K562 (cell line): ENCODE data around the gene NBPF11. TPM values are rescaled to one million over a fixed set of nuclear protein-coding genes. Genes with fewer than 3 reads are reported as not detected.

Source experiments
- BRF1 ChIP-seq: IDR thresholded peaks from 3 replicates; pipeline ENCODE4 v1.6.1; 2011; ENCODE audit warnings: borderline replicate concordance, mild to moderate bottlenecking; ENCODE audit not compliant: insufficient read length; ENCODE audit errors: extremely low read depth
- CBX1 ChIP-seq: sonication (generic); IDR thresholded peaks from 2 replicates; pipeline ENCODE4 v1.6.1; 2016; ENCODE audit warnings: antibody characterized with exemption, low read depth, mild to moderate bottlenecking
- GTF2E2 ChIP-seq: fragments of 200-800 bp; sonication (Bioruptor generic); IDR thresholded peaks from 2 replicates; pipeline ENCODE4 v1.6.1; 2016; ENCODE audit warnings: missing genetic modification characterization, missing compliant biosample characterization
- IRF2 ChIP-seq: sonication (generic); formaldehyde crosslinking; IDR thresholded peaks from 2 replicates; pipeline ENCODE4 v1.8.1; 2022; ENCODE audit warnings: mild to moderate bottlenecking, missing genetic modification reagents
- NFXL1 ChIP-seq: fragments of 450-650 bp; formaldehyde crosslinking; IDR thresholded peaks from 2 replicates; pipeline ENCODE4 v1.4.0; 2021; ENCODE audit warnings: mild to moderate bottlenecking
- NUFIP1 ChIP-seq: fragments of 450-650 bp; IDR thresholded peaks from 2 replicates; pipeline ENCODE4 v1.6.1; 2018; ENCODE audit not compliant: partially characterized antibody
- RBFOX2 ChIP-seq: fragments of 200-400 bp; formaldehyde crosslinking; IDR thresholded peaks from 2 replicates; pipeline ENCODE4 v1.6.1; 2017; ENCODE audit warnings: low read depth, mild to moderate bottlenecking, low read length, moderate library complexity
- ZNF140 ChIP-seq: fragments of 250-450 bp; sonication (Bioruptor Pico); IDR thresholded peaks from 2 replicates; pipeline ENCODE4 v1.8.0; 2021; ENCODE audit warnings: moderate library complexity, mild to moderate bottlenecking, inconsistent platforms
- ZNF77 ChIP-seq: fragments of 250-450 bp; sonication (Bioruptor Pico); IDR thresholded peaks from 2 replicates; pipeline ENCODE4 v1.5.0; 2020
- polyA plus RNA-seq, 8 experiments: library from polyadenylated mRNA; depleted of rRNA in 4 of 8; stranded (reverse) in 5 of 8; unstranded in 3 of 8; fragments of >200 nt; fragmentation: Nextera tagmentation in 2 of 8; fragmentation: Illumina TruSeq in 1 of 8; extraction: Ambion mirVana in 2 of 8; extraction: Trizol in 1 of 8; gene quantifications; 2 replicates each; pipeline versions ENCODE4 v1.2.1 to v1.2.3, GENCODE V29; 2011 to 2014; ENCODE audit warnings: inconsistent platforms in 1 of 8, missing spikeins in 1 of 8
- total RNA-seq, 7 experiments: library from RNA; depleted of rRNA in 6 of 7; stranded (reverse); fragments of >200 nt in 6 of 7; fragmentation: Illumina TruSeq in 2 of 7; extraction: Trizol in 2 of 7; gene quantifications; 2 replicates each; pipeline versions ENCODE4 v1.2.1 to v1.2.3, GENCODE V29; 2011 to 2021; ENCODE audit warnings: low replicate concordance in 1 of 7
- TF ChIP-seq, protein P1 (sequence below), 2 experiments: fragments of 450-650 bp; formaldehyde crosslinking in 1 of 2; IDR thresholded peaks; 2 replicates each; pipeline versions ENCODE4 v1.4.0 to v1.6.1; 2014 to 2020; ENCODE audit warnings: mild to moderate bottlenecking in 2 of 2, borderline replicate concordance in 1 of 2, low read depth in 1 of 2
- TF ChIP-seq, protein P2 (sequence below): fragments of 250-450 bp; sonication (Bioruptor Pico); IDR thresholded peaks from 2 replicates; pipeline ENCODE4 v1.5.0; 2021; ENCODE audit warnings: mild to moderate bottlenecking, moderate library complexity
- TF ChIP-seq, protein P3 (sequence below): fragments of 450-650 bp; formaldehyde crosslinking; IDR thresholded peaks from 2 replicates; pipeline ENCODE4 v1.4.0; 2020; ENCODE audit warnings: mild to moderate bottlenecking, moderate library complexity

The NBPF11 gene
- total and polyA plus RNA-seq, 9 of the 15 experiments (the other 6 are each of a cell fraction or from before 2014, with no cell fraction given): 2.8 to 17.0 (median 8.0) TPM

- TF ChIP-seq, protein P1, sequence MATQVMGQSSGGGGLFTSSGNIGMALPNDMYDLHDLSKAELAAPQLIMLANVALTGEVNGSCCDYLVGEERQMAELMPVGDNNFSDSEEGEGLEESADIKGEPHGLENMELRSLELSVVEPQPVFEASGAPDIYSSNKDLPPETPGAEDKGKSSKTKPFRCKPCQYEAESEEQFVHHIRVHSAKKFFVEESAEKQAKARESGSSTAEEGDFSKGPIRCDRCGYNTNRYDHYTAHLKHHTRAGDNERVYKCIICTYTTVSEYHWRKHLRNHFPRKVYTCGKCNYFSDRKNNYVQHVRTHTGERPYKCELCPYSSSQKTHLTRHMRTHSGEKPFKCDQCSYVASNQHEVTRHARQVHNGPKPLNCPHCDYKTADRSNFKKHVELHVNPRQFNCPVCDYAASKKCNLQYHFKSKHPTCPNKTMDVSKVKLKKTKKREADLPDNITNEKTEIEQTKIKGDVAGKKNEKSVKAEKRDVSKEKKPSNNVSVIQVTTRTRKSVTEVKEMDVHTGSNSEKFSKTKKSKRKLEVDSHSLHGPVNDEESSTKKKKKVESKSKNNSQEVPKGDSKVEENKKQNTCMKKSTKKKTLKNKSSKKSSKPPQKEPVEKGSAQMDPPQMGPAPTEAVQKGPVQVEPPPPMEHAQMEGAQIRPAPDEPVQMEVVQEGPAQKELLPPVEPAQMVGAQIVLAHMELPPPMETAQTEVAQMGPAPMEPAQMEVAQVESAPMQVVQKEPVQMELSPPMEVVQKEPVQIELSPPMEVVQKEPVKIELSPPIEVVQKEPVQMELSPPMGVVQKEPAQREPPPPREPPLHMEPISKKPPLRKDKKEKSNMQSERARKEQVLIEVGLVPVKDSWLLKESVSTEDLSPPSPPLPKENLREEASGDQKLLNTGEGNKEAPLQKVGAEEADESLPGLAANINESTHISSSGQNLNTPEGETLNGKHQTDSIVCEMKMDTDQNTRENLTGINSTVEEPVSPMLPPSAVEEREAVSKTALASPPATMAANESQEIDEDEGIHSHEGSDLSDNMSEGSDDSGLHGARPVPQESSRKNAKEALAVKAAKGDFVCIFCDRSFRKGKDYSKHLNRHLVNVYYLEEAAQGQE (IDR thresholded peaks at IDR 0.05; ENCODE audit: borderline replicate concordance): no peak
- TF ChIP-seq, protein P1 (CRISPR knock-in tag; IDR thresholded peaks at IDR 0.05; ENCODE audit: low read depth): no peak
- TF ChIP-seq RBFOX2: no peak
- no peak for TF ChIP-seq ZNF140 (CRISPR knock-in tag)
- TF ChIP-seq CBX1: no peak
- no peak for TF ChIP-seq GTF2E2 (tag)
- TF ChIP-seq, protein P2, sequence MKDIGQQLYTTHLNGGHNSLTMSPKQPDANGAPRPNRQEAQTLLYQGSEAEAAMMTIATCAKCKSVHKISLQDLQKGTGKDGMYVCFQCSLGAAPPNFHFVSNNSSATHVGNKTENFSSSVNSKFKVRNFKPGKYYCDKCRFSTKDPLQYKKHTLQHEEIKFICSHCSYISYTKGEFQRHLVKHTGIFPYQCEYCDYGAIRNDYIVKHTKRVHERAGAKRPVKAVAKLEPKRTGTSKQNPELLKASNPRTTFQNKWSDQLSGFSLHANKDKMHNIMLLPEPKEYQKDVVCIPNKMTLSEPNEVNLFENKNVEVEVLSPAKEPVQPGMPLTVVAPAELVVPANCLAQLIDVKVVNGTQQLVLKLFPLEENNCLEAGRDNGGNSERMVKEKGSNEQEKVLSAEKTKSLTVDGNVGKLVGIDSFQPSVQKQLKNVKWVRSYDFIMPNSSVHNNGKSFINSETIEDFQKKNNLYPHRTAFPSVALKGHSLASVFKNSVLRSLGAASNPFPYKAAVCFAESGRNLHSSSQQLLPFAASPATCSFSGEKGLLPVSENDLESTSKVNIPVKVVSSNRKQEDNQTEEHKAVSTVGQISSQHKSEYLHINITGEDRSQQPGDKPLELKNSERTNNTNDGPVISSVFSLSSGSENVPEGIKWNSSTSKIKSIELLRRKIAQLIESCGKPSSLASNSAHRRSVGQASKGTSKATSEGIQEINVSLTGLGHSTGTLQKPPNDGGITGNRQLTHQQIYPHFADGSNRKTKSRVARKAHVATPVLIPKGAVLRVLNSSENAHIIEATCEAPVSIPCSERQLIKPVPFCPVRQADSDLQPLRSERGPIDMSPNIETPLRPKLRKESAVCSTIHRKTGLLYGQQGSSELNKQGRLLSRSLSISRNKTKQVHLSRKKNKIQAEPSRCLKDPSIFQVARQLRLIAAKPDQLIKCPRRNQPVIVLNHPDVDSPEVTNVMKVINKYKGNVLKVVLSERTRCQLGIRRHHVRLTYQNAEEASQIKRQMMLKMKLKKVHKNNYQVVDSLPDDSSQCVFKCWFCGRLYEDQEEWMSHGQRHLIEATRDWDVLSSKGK (CRISPR knock-in tag): no peak
- TF ChIP-seq, protein P3, sequence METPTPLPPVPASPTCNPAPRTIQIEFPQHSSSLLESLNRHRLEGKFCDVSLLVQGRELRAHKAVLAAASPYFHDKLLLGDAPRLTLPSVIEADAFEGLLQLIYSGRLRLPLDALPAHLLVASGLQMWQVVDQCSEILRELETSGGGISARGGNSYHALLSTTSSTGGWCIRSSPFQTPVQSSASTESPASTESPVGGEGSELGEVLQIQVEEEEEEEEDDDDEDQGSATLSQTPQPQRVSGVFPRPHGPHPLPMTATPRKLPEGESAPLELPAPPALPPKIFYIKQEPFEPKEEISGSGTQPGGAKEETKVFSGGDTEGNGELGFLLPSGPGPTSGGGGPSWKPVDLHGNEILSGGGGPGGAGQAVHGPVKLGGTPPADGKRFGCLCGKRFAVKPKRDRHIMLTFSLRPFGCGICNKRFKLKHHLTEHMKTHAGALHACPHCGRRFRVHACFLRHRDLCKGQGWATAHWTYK: no peak
- no peak for TF ChIP-seq ZNF77 (CRISPR knock-in tag)
- no peak for TF ChIP-seq BRF1
- no peak for TF ChIP-seq NFXL1 (CRISPR knock-in tag)
- no peak for TF ChIP-seq NUFIP1
- no peak for TF ChIP-seq IRF2 (CRISPR knock-in tag)
These were observed 6.4 kb upstream of the NBPF11 start (continued) for GRCh38 chr1:148158341-148159003.
